Neural cell (in vitro differentiated cells): ENCODE measurements around the gene FRMD1. TPM values are rescaled to one million over a fixed set of nuclear protein-coding genes. Genes with fewer than 3 reads are reported as not detected.

Source experiments
- H2AFZ ChIP-seq: fragments of 200-600, 300-800 bp; sonication (generic), shearing (Covaris generic); 2 replicates; pipeline ENCODE4 v1.6.0; 2014; ENCODE audit warnings: low read depth, mild to moderate bottlenecking, antibody characterized with exemption, low read length, moderate library complexity
- H3F3A ChIP-seq: fragments of 200-600 bp; shearing (Covaris generic); 2 replicates; pipeline ENCODE4 v1.6.1; 2016; ENCODE audit warnings: mild to moderate bottlenecking, moderate library complexity, mixed read lengths, antibody characterized with exemption, low read length; ENCODE audit not compliant: insufficient read depth, poor library complexity, severe bottlenecking
- H3K27ac ChIP-seq: fragments of 200-600, 300-800 bp; sonication (generic), shearing (Covaris generic); 2 replicates; pipeline ENCODE4 v1.5.1; 2014; ENCODE audit warnings: mild to moderate bottlenecking, low read length, moderate library complexity
- H3K27me3 ChIP-seq: fragments of 300-800, 200-600 bp; sonication (generic), shearing (Covaris generic); 2 replicates; pipeline ENCODE4 v1.6.0; 2014; ENCODE audit warnings: mild to moderate bottlenecking, low read depth, low read length, moderate library complexity; ENCODE audit not compliant: insufficient read depth
- H3K36me3 ChIP-seq: fragments of 300-800, 200-600 bp; sonication (generic), shearing (Covaris generic); 2 replicates; pipeline ENCODE4 v1.5.1; 2014; ENCODE audit warnings: mild to moderate bottlenecking, antibody characterized with exemption, low read length, moderate library complexity; ENCODE audit not compliant: insufficient read depth
- H3K4me2 ChIP-seq: fragments of 300-800, 200-600 bp; sonication (generic), shearing (Covaris generic); 2 replicates; pipeline ENCODE4 v1.6.0; 2014; ENCODE audit warnings: mild to moderate bottlenecking, low read length
- H3K4me3 ChIP-seq: fragments of 300-800, 200-600 bp; sonication (generic), shearing (Covaris generic); 2 replicates; pipeline ENCODE4 v1.5.1; 2014; ENCODE audit warnings: mild to moderate bottlenecking, low read length, moderate library complexity
- H3K79me2 ChIP-seq: fragments of 200-600 bp; shearing (Covaris generic); replicated peaks from 2 replicates; pipeline ENCODE4 v1.6.0; 2014; ENCODE audit warnings: mild to moderate bottlenecking, low read length, moderate library complexity; ENCODE audit not compliant: insufficient read depth
- H3K9ac ChIP-seq: fragments of 300-800, 200-600 bp; sonication (generic), shearing (Covaris generic); 2 replicates; pipeline ENCODE4 v1.6.1; 2016; ENCODE audit warnings: mild to moderate bottlenecking, low read length, mixed read lengths
- H3K9me2 ChIP-seq: fragments of 200-600 bp; shearing (Covaris generic); 2 replicates; pipeline ENCODE4 v1.6.1; 2016; ENCODE audit warnings: mild to moderate bottlenecking, low read length, mixed read lengths; ENCODE audit not compliant: insufficient read depth
- H3K9me3 ChIP-seq: fragments of 200-600, 300-800 bp; sonication (generic), shearing (Covaris generic); 2 replicates; pipeline ENCODE4 v1.6.1; 2016; ENCODE audit warnings: mild to moderate bottlenecking, mixed run types, low read length, moderate library complexity, mixed read lengths
- H4K20me1 ChIP-seq: fragments of 200-600 bp; shearing (Covaris generic); 2 replicates; pipeline ENCODE4 v1.6.1; 2016; ENCODE audit warnings: mild to moderate bottlenecking, mixed run types; ENCODE audit not compliant: insufficient read depth
- EP300 ChIP-seq: fragments of 450-650 bp; conservative IDR thresholded peaks from 2 replicates; pipeline ENCODE4 v1.6.1; 2014; ENCODE audit warnings: antibody characterized with exemption, mild to moderate bottlenecking, moderate library complexity; ENCODE audit not compliant: poor library complexity, severe bottlenecking
- EZH2 ChIP-seq: fragments of 200-600, 300-800 bp; shearing (Covaris generic), sonication (generic); IDR thresholded peaks from 2 replicates; pipeline ENCODE4 v1.6.1; 2014; ENCODE audit warnings: antibody characterized with exemption, low read length, borderline replicate concordance, mild to moderate bottlenecking; ENCODE audit not compliant: insufficient read depth, poor library complexity, severe bottlenecking
- MXI1 ChIP-seq: fragments of 450-650 bp; conservative IDR thresholded peaks from 2 replicates; pipeline ENCODE4 v1.6.1; 2014; ENCODE audit warnings: antibody characterized with exemption, mild to moderate bottlenecking; ENCODE audit not compliant: poor library complexity, severe bottlenecking
- POLR2AphosphoS5 ChIP-seq: IDR thresholded peaks from 2 replicates; pipeline ENCODE4 v1.6.1; 2012
- RAD21 ChIP-seq: fragments of 450-650 bp; conservative IDR thresholded peaks from 2 replicates; pipeline ENCODE4 v1.6.1; 2014; ENCODE audit warnings: antibody characterized with exemption, mild to moderate bottlenecking, moderate library complexity
- SMC3 ChIP-seq: fragments of 450-650 bp; conservative IDR thresholded peaks from 2 replicates; pipeline ENCODE4 v1.6.1; 2014; ENCODE audit warnings: antibody characterized with exemption, mild to moderate bottlenecking, moderate library complexity; ENCODE audit not compliant: poor library complexity
- TAF1 ChIP-seq: IDR thresholded peaks from 2 replicates; pipeline ENCODE4 v1.6.1; 2012; ENCODE audit warnings: low read depth
- polyA plus RNA-seq: library from polyadenylated mRNA; depleted of rRNA; stranded (reverse); fragments of >200 nt; gene quantifications from 2 replicates; pipeline ENCODE4 v1.2.3, GENCODE V29; 2014
- TF ChIP-seq, protein P1 (sequence below): IDR thresholded peaks from 2 replicates; pipeline ENCODE4 v1.6.1; 2012; ENCODE audit warnings: borderline replicate concordance
- TF ChIP-seq, protein P2 (sequence below): fragments of 450-650 bp; IDR thresholded peaks from 2 replicates; pipeline ENCODE4 v1.5.1; 2014; ENCODE audit warnings: antibody characterized with exemption, mild to moderate bottlenecking, moderate library complexity; ENCODE audit not compliant: poor library complexity, severe bottlenecking

FRMD1 gene
- polyA plus RNA-seq, 1 donor from 2014 or later: not detected

DNA sequence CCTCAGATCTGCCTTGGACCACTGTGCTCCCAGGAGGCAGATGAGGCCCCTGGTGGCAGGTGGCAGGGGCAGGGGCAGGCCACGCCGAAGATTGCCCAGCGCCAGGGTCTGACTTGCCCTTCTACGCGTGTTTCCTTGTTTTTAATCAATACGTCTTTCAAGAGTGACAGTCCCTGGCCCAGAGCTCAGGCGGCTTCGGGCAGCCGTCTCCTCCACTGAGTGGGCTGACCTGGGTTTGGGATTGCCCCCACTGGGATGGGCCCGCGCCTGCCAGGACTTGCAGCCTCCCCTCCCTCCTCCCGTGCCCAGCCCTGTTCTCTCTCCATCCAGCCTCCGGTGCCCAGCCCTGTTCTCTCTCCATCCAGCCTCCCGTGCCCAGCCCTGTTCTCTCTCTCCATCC is 21.2 kb downstream of the FRMD1 start:
- TF ChIP-seq RAD21 (no peak), POLR2AphosphoS5 (no peak), MXI1 (no peak), EZH2 (no peak), TAF1 (no peak), SMC3 (no peak), EP300 (no peak)
- TF ChIP-seq, protein P1, sequence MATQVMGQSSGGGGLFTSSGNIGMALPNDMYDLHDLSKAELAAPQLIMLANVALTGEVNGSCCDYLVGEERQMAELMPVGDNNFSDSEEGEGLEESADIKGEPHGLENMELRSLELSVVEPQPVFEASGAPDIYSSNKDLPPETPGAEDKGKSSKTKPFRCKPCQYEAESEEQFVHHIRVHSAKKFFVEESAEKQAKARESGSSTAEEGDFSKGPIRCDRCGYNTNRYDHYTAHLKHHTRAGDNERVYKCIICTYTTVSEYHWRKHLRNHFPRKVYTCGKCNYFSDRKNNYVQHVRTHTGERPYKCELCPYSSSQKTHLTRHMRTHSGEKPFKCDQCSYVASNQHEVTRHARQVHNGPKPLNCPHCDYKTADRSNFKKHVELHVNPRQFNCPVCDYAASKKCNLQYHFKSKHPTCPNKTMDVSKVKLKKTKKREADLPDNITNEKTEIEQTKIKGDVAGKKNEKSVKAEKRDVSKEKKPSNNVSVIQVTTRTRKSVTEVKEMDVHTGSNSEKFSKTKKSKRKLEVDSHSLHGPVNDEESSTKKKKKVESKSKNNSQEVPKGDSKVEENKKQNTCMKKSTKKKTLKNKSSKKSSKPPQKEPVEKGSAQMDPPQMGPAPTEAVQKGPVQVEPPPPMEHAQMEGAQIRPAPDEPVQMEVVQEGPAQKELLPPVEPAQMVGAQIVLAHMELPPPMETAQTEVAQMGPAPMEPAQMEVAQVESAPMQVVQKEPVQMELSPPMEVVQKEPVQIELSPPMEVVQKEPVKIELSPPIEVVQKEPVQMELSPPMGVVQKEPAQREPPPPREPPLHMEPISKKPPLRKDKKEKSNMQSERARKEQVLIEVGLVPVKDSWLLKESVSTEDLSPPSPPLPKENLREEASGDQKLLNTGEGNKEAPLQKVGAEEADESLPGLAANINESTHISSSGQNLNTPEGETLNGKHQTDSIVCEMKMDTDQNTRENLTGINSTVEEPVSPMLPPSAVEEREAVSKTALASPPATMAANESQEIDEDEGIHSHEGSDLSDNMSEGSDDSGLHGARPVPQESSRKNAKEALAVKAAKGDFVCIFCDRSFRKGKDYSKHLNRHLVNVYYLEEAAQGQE: no peak
- TF ChIP-seq, protein P2, sequence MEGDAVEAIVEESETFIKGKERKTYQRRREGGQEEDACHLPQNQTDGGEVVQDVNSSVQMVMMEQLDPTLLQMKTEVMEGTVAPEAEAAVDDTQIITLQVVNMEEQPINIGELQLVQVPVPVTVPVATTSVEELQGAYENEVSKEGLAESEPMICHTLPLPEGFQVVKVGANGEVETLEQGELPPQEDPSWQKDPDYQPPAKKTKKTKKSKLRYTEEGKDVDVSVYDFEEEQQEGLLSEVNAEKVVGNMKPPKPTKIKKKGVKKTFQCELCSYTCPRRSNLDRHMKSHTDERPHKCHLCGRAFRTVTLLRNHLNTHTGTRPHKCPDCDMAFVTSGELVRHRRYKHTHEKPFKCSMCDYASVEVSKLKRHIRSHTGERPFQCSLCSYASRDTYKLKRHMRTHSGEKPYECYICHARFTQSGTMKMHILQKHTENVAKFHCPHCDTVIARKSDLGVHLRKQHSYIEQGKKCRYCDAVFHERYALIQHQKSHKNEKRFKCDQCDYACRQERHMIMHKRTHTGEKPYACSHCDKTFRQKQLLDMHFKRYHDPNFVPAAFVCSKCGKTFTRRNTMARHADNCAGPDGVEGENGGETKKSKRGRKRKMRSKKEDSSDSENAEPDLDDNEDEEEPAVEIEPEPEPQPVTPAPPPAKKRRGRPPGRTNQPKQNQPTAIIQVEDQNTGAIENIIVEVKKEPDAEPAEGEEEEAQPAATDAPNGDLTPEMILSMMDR: no peak
- Histone ChIP-seq H3K9me2 (no peaks in the 10 kb centered on the region), H4K20me1 (no peaks in the 10 kb centered on the region)

DNA sequence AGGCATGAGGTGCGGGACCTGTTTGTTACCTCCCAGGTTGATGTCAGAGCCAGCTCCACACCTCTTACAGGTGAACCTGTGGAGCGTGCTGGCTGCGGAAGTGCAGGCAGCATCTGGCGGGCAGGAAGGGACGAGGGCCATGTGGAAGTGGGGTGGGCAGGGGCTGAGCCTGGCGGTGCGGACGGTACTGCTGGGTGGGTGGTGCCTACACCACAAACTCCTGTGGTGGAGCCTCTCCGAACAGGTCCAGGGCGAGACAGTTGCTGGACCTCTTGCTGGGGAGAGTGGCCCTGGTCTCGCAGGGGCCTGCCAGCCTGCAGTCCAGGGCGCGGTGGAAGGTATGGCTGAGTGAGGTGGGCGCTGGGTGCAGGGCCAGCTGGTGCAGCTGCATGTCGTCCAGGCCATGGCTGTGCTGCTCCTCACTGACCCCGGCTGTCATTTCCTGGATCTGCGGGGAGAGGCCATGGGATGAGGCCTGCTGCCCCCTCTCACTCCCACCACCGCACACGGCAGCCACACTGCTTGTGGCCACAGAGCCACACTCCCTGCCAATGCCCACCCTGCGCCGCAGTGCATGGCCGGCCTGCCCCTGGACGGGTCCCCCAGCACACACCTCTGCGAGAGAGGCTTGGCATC is 22.0 kb downstream of the FRMD1 start:
- H3K9me2 ChIP-seq: no peaks in the 10 kb centered on the region
- no peak overlapping the region for H3K27ac ChIP-seq
- H3K4me3 ChIP-seq: no peak overlapping the region
- H3K27me3 ChIP-seq: no peaks in the 10 kb centered on the region
- H3F3A ChIP-seq: no peaks in the 10 kb centered on the region
- no peak overlapping the region for H3K9ac ChIP-seq
- no peaks in the 10 kb centered on the region for H4K20me1 ChIP-seq
- no peaks in the 10 kb centered on the region for H3K9me3 ChIP-seq
- H2AFZ ChIP-seq: no peak overlapping the region
- no peak for TF ChIP-seq EZH2
- no peak for TF ChIP-seq RAD21
- TF ChIP-seq, protein P2: no peak
- no peak for TF ChIP-seq EP300
- TF ChIP-seq, protein P1: no peak
- no peak for TF ChIP-seq MXI1
- no peak for TF ChIP-seq TAF1
- no peak for TF ChIP-seq SMC3
- no peak for TF ChIP-seq POLR2AphosphoS5
- H3K4me2 ChIP-seq: no peak overlapping the region
- H3K36me3 ChIP-seq: no peaks in the 10 kb centered on the region
- H3K79me2 ChIP-seq: no peaks in the 10 kb centered on the region

More for the DNA sequence above, 21.2 kb downstream of the FRMD1 start:
- Histone ChIP-seq H3K9ac (no peak overlapping the region), H3K9me3 (no peaks in the 10 kb centered on the region), H3K36me3 (no peaks in the 10 kb centered on the region), H3K79me2 (no peaks in the 10 kb centered on the region), H3K4me2 (no peak overlapping the region), H3K4me3 (no peak overlapping the region), H3K27ac (no peak overlapping the region), H3K27me3 (no peaks in the 10 kb centered on the region), H3F3A (no peaks in the 10 kb centered on the region), H2AFZ (no peak overlapping the region)
